Measurements from ENCODE around the gene CTNNA1. TPM values are rescaled to one million over a fixed set of nuclear protein-coding genes. Genes with fewer than 3 reads are reported as not detected.

The CTNNA1 gene
- total and polyA plus RNA-seq, 2 donors (not counting 3 experiments of a cell fraction or from before 2014, with no cell fraction given) = 156 to 394 TPM

DNA sequence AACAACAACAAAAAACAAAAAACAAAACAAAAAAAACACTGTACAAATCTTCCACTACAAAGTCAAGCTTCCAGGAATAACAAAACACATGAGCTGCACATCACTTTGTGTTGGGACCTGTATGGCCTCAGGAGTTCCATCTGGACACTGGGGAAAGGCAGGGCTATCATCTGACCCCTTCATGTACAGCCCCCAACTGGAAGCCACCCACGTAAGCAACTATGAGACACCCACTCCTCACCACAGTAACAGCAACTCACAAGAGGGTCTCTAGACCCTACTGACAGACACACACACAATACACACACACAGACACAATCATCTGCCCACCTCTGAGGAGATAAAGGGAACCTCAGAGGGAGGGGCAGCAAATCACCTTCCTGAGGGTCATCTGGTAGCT is 203.6 kb downstream of the CTNNA1 start:
- no peak for FAIRE-seq
- Histone ChIP-seq H3K79me2 (ENCODE audit: control insufficient read depth, insufficient read depth, low read length) (no peaks in the 10 kb centered on the region), H3K27ac (ENCODE audit: insufficient read depth, low read depth, low read length) (no peak overlapping the region), H4K20me1 (replicated peaks; ENCODE audit: control insufficient read depth, extremely low read depth, insufficient read depth, low read length) (no peaks in the 10 kb centered on the region), H2AFZ (ENCODE audit: low read depth, low read length) (no peak overlapping the region), H3K27me3 (ENCODE audit: control insufficient read depth in 2 of 2, insufficient read depth in 2 of 2, low read length in 2 of 2) (no peaks in the 10 kb centered on the region), H3K9ac (replicated peaks; ENCODE audit: extremely low read depth, insufficient read depth, low read length) (no peak overlapping the region), H3K4me3 (replicated peaks in 1 of 3; ENCODE audit: insufficient read depth in 1 of 3, low read depth in 1 of 3, low read length in 3 of 3) (no peak overlapping the region), H3K9me3 (replicated peaks; ENCODE audit: control insufficient read depth, insufficient read depth, low read length) (no peaks in the 10 kb centered on the region), H3K36me3 (ENCODE audit: control insufficient read depth in 2 of 2, extremely low read depth in 1 of 2, insufficient read depth in 2 of 2, low read length in 2 of 2) (no peaks in the 10 kb centered on the region), H3K4me2 (ENCODE audit: insufficient read depth, low read length) (no peak overlapping the region), H3K9me1 (replicated peaks; ENCODE audit: control insufficient read depth, extremely low read depth, insufficient read depth, low read length) (no peaks in the 10 kb centered on the region), H3K4me1 (ENCODE audit: control insufficient read depth, extremely low read depth, insufficient read depth, low read length) (peaks cover 6% of the 10 kb centered on the region)
- dilution Hi-C loops (cut with MboI; ENCODE audit: extremely low pct_ligation_motif_present, low sequenced_read_pairs) (no loop called here), intact Hi-C loops (cut with micrococcal nuclease) (no loop called here)
- no TSS peak for BruUV-seq (replicated peaks)
- CTCF ChIA-PET = interaction anchor here (0.6 kb wide), 1 partner anchor 131 kb away, joined by 4 read pairs; no protein-coding TSS in a partner anchor
- no peak for DNase-seq (ENCODE audit: low read depth, low spot score)
- POLR2A ChIA-PET = interaction anchor here (0.7 kb wide), 1 partner anchor 378 kb away, joined by 4 read pairs; no protein-coding TSS in a partner anchor
- TF ChIP-seq POLR2AphosphoS5 (IDR thresholded peaks at IDR 0.05; ENCODE audit: insufficient read depth, low read depth, low read length) (no peak), FOS (IDR thresholded peaks at IDR 0.05; ENCODE audit: borderline replicate concordance, insufficient read depth, low read length) (no peak), POLR2A (IDR thresholded peaks at IDR 0.05; ENCODE audit: low read depth, low read length) (no peak)

DNA sequence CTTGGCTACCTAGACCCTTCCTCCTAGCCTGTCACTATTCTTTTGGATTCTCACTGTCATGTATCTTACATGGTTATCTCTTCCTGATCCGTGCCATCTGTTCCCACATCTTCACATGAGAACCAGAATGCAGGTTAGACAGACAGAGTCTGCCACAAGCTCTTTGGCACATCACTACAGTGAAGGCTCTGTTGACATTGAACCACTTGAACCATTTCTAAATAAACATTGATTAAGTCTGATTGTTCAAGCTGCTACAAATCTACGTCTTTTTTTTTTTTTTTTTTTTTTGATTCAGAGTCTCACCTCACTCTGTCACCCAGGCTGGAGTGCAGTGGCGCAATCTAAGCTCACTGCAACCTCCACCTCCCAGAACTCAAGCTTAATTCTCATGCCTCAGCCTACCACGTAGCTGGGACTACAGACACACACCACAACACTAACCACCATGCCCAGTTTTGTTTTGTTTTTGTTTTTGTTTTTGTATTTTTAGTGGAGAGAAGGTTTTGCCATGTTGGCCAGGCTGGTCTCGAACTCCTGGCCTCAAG is 207.0 kb downstream of the CTNNA1 start:
- intact Hi-C loops (cut with micrococcal nuclease) (no loop called here), dilution Hi-C loops (cut with MboI; ENCODE audit: extremely low pct_ligation_motif_present, low sequenced_read_pairs) (no loop called here)
- no peaks in the 10 kb centered on the region for H3K4me1 ChIP-seq (ENCODE audit: control insufficient read depth, extremely low read depth, insufficient read depth, low read length)
- H3K27me3 ChIP-seq (ENCODE audit: control insufficient read depth in 2 of 2, insufficient read depth in 2 of 2, low read length in 2 of 2) = no peaks in the 10 kb centered on the region
- H3K9ac ChIP-seq (replicated peaks; ENCODE audit: extremely low read depth, insufficient read depth, low read length) = no peak overlapping the region
- H3K36me3 ChIP-seq (ENCODE audit: control insufficient read depth in 2 of 2, extremely low read depth in 1 of 2, insufficient read depth in 2 of 2, low read length in 2 of 2) = no peaks in the 10 kb centered on the region
- ChIA-PET CTCF (no interaction called here), POLR2A (interaction anchor here (0.7 kb wide), 1 partner anchor 378 kb away, joined by 3 read pairs; no protein-coding TSS in a partner anchor)
- no peaks in the 10 kb centered on the region for H3K9me3 ChIP-seq (replicated peaks; ENCODE audit: control insufficient read depth, insufficient read depth, low read length)
- H4K20me1 ChIP-seq (replicated peaks; ENCODE audit: control insufficient read depth, extremely low read depth, insufficient read depth, low read length) = no peaks in the 10 kb centered on the region
- BruUV-seq (replicated peaks) = no TSS peak
- FAIRE-seq = no peak
- no peak overlapping the region for H3K27ac ChIP-seq (ENCODE audit: insufficient read depth, low read depth, low read length)
- H3K4me2 ChIP-seq (ENCODE audit: insufficient read depth, low read length) = no peak overlapping the region
- no peaks in the 10 kb centered on the region for H3K9me1 ChIP-seq (replicated peaks; ENCODE audit: control insufficient read depth, extremely low read depth, insufficient read depth, low read length)
- TF ChIP-seq GATA2 (IDR thresholded peaks at IDR 0.05; ENCODE audit: insufficient read depth, insufficient read length, low read depth, low read length) (no peak), JUN (IDR thresholded peaks at IDR 0.05; ENCODE audit: borderline replicate concordance, insufficient read depth, insufficient read length, low read depth) (no peak), FOS (IDR thresholded peaks at IDR 0.05; ENCODE audit: borderline replicate concordance, insufficient read depth, low read length) (no peak), MYC (IDR thresholded peaks at IDR 0.05; ENCODE audit: low read depth, low read length) (no peak), POLR2AphosphoS5 (IDR thresholded peaks at IDR 0.05; ENCODE audit: insufficient read depth, low read depth, low read length) (no peak), POLR2A (IDR thresholded peaks at IDR 0.05; ENCODE audit: low read depth, low read length) (no peak), EZH2 (IDR thresholded peaks at IDR 0.05; ENCODE audit: borderline replicate concordance, low read depth, low read length, severe bottlenecking) (no peak)
- TF ChIP-seq, protein P1, sequence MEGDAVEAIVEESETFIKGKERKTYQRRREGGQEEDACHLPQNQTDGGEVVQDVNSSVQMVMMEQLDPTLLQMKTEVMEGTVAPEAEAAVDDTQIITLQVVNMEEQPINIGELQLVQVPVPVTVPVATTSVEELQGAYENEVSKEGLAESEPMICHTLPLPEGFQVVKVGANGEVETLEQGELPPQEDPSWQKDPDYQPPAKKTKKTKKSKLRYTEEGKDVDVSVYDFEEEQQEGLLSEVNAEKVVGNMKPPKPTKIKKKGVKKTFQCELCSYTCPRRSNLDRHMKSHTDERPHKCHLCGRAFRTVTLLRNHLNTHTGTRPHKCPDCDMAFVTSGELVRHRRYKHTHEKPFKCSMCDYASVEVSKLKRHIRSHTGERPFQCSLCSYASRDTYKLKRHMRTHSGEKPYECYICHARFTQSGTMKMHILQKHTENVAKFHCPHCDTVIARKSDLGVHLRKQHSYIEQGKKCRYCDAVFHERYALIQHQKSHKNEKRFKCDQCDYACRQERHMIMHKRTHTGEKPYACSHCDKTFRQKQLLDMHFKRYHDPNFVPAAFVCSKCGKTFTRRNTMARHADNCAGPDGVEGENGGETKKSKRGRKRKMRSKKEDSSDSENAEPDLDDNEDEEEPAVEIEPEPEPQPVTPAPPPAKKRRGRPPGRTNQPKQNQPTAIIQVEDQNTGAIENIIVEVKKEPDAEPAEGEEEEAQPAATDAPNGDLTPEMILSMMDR (IDR thresholded peaks at IDR 0.05; ENCODE audit: extremely low read depth in 1 of 2, insufficient read depth in 1 of 2, low read depth in 1 of 2, low read length in 2 of 2) = no peak
- TF ChIP-seq, protein P2, sequence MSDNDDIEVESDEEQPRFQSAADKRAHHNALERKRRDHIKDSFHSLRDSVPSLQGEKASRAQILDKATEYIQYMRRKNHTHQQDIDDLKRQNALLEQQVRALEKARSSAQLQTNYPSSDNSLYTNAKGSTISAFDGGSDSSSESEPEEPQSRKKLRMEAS (IDR thresholded peaks at IDR 0.05; ENCODE audit: insufficient read depth, insufficient read length) = no peak
- no peak overlapping the region for H3K4me3 ChIP-seq (replicated peaks in 1 of 3; ENCODE audit: insufficient read depth in 1 of 3, low read depth in 1 of 3, low read length in 3 of 3)
- DNase-seq (ENCODE audit: low read depth, low spot score) = no peak
- H3K79me2 ChIP-seq (ENCODE audit: control insufficient read depth, insufficient read depth, low read length) = no peaks in the 10 kb centered on the region
- no peak overlapping the region for H2AFZ ChIP-seq (ENCODE audit: low read depth, low read length)

All from endothelial cell of umbilical vein (primary cell).